Measurements from ENCODE around the gene DUSP8. TPM values are rescaled to one million over a fixed set of nuclear protein-coding genes. Genes with fewer than 3 reads are reported as not detected.

DUSP8 gene, protein sequence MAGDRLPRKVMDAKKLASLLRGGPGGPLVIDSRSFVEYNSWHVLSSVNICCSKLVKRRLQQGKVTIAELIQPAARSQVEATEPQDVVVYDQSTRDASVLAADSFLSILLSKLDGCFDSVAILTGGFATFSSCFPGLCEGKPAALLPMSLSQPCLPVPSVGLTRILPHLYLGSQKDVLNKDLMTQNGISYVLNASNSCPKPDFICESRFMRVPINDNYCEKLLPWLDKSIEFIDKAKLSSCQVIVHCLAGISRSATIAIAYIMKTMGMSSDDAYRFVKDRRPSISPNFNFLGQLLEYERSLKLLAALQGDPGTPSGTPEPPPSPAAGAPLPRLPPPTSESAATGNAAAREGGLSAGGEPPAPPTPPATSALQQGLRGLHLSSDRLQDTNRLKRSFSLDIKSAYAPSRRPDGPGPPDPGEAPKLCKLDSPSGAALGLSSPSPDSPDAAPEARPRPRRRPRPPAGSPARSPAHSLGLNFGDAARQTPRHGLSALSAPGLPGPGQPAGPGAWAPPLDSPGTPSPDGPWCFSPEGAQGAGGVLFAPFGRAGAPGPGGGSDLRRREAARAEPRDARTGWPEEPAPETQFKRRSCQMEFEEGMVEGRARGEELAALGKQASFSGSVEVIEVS
- 2.6 and 6.2 TPM in 2 replicates for total RNA-seq (2011; cell fraction: chromatin; rRNA removed; ENCODE audit: low replicate concordance)
- 1.4 and 3.5 TPM in 2 replicates for total RNA-seq (2011; cell fraction: nucleolus; rRNA removed)
- total RNA-seq (2011; cell fraction: nucleoplasm; rRNA removed) = 2.0 and 5.0 TPM in 2 replicates
- total RNA-seq (2014; rRNA removed) (0.18 and 0.29 TPM in 2 replicates), total RNA-seq (2014; rRNA removed; fragmentation: Illumina TruSeq; extraction: Trizol) (0.22 and 0.33 TPM in 2 replicates), total RNA-seq (2015; rRNA removed; fragmentation: Illumina TruSeq; extraction: Trizol) (0.14 TPM in 1 of 2 replicates, not detected in the other), total RNA-seq (2021) (0.83 and 2.0 TPM in 2 replicates), polyA plus RNA-seq (2011; rRNA removed) (2.0 and 4.4 TPM in 2 replicates), polyA plus RNA-seq (2014; fragmentation: Illumina TruSeq; extraction: Trizol) (0.86 and 1.7 TPM in 2 replicates), polyA plus RNA-seq (2014; fragmentation: Nextera tagmentation; extraction: Ambion mirVana) (not detected), polyA plus RNA-seq (2014; rRNA removed) (0.50 and 1.0 TPM in 2 replicates), polyA minus RNA-seq (2011; rRNA and poly(A)+ RNA removed) (0.81 and 1.4 TPM in 2 replicates), Bru-seq, nascent RNA (percentile 43 among the genes with signal in this experiment), BruChase-seq, experiment 1, labeled RNA remaining after a 2-hour chase (percentile 38 among the genes with signal in this experiment), BruChase-seq, experiment 2, labeled RNA remaining after a 6-hour chase (percentile 48 among the genes with signal in this experiment)
- 1.8 and 2.8 TPM in 2 replicates for polyA plus RNA-seq (2011; cell fraction: cytosol; rRNA removed)
- 3.9 and 5.9 TPM in 2 replicates for polyA plus RNA-seq (2011; cell fraction: nucleus; rRNA removed)
- 1.7 and 1.8 TPM in 2 replicates for polyA plus RNA-seq (2012)
- 2.7 and 4.1 TPM in 2 replicates for polyA minus RNA-seq (2011; cell fraction: cytosol; rRNA and poly(A)+ RNA removed)
- polyA minus RNA-seq (2011; cell fraction: nucleus; rRNA and poly(A)+ RNA removed) = 0.78 and 1.1 TPM in 2 replicates
- long read RNA-seq, experiment 1, partial matches to known transcripts = 4 of 9 reads
- long read RNA-seq, experiment 1, other reads (novel, unspliced or antisense) = 5 of 9 reads
- long read RNA-seq, experiment 2 = 0 reads
- long read RNA-seq, experiment 3 = 0 reads

DNA sequence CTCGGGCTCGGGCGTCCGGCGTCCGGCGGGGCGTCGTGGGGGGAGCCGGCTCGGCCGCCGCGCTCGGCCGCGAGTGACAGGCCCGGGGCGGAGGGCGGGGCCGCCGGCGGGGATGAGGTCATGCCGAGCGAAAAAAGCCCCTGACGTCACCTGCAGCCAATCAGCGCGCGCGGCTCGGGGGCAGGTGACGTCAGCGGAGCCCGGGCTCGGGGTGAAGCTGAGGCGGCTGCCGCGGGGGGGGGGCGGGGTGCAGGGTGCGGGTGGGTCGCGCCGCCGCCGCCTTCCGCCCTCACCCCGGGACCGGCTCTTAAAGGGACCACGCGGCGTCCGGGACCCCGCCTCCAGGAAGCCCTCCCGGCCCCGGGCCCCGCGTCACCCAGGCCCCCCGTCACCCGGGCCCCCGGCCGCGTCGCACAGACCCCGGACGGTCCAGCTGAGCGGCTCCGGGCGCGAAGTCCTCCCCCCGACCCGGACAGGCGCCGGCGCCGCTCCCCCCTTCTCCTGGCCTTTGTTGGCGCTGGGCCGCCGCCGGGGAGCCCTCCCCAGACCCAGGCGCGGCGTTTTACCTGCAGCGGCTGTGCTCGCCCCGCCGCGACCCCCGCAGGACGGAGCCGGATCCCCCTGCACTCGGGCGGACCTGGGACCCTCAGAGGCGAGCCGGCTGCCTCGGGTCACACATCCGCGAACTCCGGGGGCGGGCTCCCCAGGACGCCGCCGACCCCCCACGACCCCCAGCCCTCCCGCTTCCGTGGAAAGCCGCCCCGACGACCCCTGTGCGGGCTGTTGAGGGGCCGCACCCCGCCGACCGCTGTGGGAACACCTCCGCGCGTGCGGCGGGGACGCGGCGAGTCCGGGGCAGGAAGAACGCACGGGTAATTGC, at the start of gene DUSP8:
TSS of gene DUSP8 (minus strand) at position 75 of the 880 bp plus-strand sequence. CDS start 6,445 bp downstream, outside the sequence.
- FAIRE-seq = no peak
- DNase-seq (ENCODE audit: extremely low read depth in 1 of 4, low spot score in 3 of 4) = peak; percentile 93 to 99 (median 98)
- no TSS peak for BruUV-seq (replicated peaks)
- peak within 1 kb of the TSS; percentile 66; the same call in 1 of the 2 replicates for H2AFZ ChIP-seq (ENCODE audit: low read depth, low read length)
- ChIA-PET POLR2A (no interaction called here), CTCF (ENCODE audit: low intra/inter-chr PET ratio) (interaction anchor here (0.5 to 0.7 kb wide), 2 partner anchors 19 to 371 kb away, joined by 3 to 4 read pairs; no protein-coding TSS in a partner anchor)
- no peaks in the 10 kb centered on the region for H3K79me2 ChIP-seq (ENCODE audit: control insufficient read depth, insufficient read depth, low read length)
- peak; percentile 83 for ATAC-seq
- no peaks in the 10 kb centered on the region for H3K9me1 ChIP-seq (ENCODE audit: control insufficient read depth, insufficient read depth, low read length)
- no peaks in the 10 kb centered on the region for H3K9me3 ChIP-seq (replicated peaks; ENCODE audit: control insufficient read depth, insufficient read depth, low read depth, low read length)
- peaks cover 0 to 18% of the 10 kb centered on the region in 2 experiments; a peak in 3 of 5 replicates for H3K27me3 ChIP-seq (ENCODE audit: control insufficient read depth in 2 of 2, insufficient read depth in 2 of 2, low read length in 2 of 2)
- H4K20me1 ChIP-seq (replicated peaks; ENCODE audit: control insufficient read depth, insufficient read depth, low read length) = peaks cover 29% of the 10 kb centered on the region
- H3K4me3 ChIP-seq = peak within 1 kb of the TSS; percentile 51
- intact Hi-C loops (cut with micrococcal nuclease) (loop anchor here (5.0 to 10.0 kb wide), 3 partner anchors 118 to 458 kb away; no protein-coding TSS in a partner anchor), in situ Hi-C loops (cut with MboI) (no loop called here)
- 0 out of 2 replicates have a peak within 1 kb of the TSS, but pooled peaks have one; percentile 18 for H3K4me2 ChIP-seq (ENCODE audit: insufficient read depth, low read length)
- H3K27ac ChIP-seq (ENCODE audit: extremely low read depth, low read depth, low read length) = peak within 1 kb of the TSS; percentile 67; the same call in 1 of the 3 replicates
- peaks cover 0 to 40% of the 10 kb centered on the region in 2 experiments; a peak in 3 of 5 replicates for H3K4me1 ChIP-seq (replicated peaks in 1 of 2; ENCODE audit: control insufficient read depth in 2 of 2, insufficient read depth in 2 of 2, low read length in 2 of 2)
- 2% methylated on average over 20 of the region's 124 CpGs for WGBS (ENCODE audit: insufficient coverage, low coverage, missing lambda C conversion rate)
- peak within 1 kb of the TSS; percentile 63 to 87; a peak in 3 of 4 replicates for H3K9ac ChIP-seq (ENCODE audit: insufficient read depth in 1 of 2, low read depth in 2 of 2, low read length in 2 of 2)
- H3K36me3 ChIP-seq (ENCODE audit: control insufficient read depth, insufficient read depth, low read length) = no peaks in the 10 kb centered on the region
- TF ChIP-seq PYGO2 (tag; IDR thresholded peaks at IDR 0.05) = no peak
- TF ChIP-seq, protein P1, sequence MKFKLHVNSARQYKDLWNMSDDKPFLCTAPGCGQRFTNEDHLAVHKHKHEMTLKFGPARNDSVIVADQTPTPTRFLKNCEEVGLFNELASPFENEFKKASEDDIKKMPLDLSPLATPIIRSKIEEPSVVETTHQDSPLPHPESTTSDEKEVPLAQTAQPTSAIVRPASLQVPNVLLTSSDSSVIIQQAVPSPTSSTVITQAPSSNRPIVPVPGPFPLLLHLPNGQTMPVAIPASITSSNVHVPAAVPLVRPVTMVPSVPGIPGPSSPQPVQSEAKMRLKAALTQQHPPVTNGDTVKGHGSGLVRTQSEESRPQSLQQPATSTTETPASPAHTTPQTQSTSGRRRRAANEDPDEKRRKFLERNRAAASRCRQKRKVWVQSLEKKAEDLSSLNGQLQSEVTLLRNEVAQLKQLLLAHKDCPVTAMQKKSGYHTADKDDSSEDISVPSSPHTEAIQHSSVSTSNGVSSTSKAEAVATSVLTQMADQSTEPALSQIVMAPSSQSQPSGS (CRISPR knock-in tag; IDR thresholded peaks at IDR 0.05) = peak; percentile 91
- no peak for TF ChIP-seq TBP (optimal IDR thresholded peaks at IDR 0.05; ENCODE audit: low read depth, low read length)
- peak; percentile 58 for TF ChIP-seq POLR2G (IDR thresholded peaks at IDR 0.05; ENCODE audit: low read depth, low read length)
- TF ChIP-seq ZFX (CRISPR knock-in tag; IDR thresholded peaks at IDR 0.05) = peak; percentile 45
- peak; percentile 71 for TF ChIP-seq ZNF436 (CRISPR knock-in tag; IDR thresholded peaks at IDR 0.05)
- TF ChIP-seq, protein P2, sequence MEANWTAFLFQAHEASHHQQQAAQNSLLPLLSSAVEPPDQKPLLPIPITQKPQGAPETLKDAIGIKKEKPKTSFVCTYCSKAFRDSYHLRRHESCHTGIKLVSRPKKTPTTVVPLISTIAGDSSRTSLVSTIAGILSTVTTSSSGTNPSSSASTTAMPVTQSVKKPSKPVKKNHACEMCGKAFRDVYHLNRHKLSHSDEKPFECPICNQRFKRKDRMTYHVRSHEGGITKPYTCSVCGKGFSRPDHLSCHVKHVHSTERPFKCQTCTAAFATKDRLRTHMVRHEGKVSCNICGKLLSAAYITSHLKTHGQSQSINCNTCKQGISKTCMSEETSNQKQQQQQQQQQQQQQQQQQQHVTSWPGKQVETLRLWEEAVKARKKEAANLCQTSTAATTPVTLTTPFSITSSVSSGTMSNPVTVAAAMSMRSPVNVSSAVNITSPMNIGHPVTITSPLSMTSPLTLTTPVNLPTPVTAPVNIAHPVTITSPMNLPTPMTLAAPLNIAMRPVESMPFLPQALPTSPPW (CRISPR knock-in tag; IDR thresholded peaks at IDR 0.05) = peak; percentile 90
- 0 out of 4 replicates have a peak, but pooled peaks of 1 of the 2 experiments have one; percentile 8 for TF ChIP-seq NONO (IDR thresholded peaks at IDR 0.05; ENCODE audit: low read depth in 2 of 2, low read length in 1 of 2)
- TF ChIP-seq MTF1 (CRISPR knock-in tag; IDR thresholded peaks at IDR 0.05; ENCODE audit: borderline replicate concordance) = no peak
- no peak for TF ChIP-seq CBX2 (IDR thresholded peaks at IDR 0.05; ENCODE audit: insufficient read depth, low read length, poor library complexity, severe bottlenecking)
